Measurements from ENCODE around the gene SEMG1.

- no peak for TF ChIP-seq EGR1 (IDR thresholded peaks at IDR 0.05; ENCODE audit: low read depth in 2 of 2)
- TF ChIP-seq CTCF (IDR thresholded peaks at IDR 0.05; ENCODE audit: low read depth, low read length, missing input control): no peak
- TF ChIP-seq GABPA (IDR thresholded peaks at IDR 0.05 in 1 of 2, conservative IDR thresholded peaks at IDR 0.05 in 1 of 2): no peak
Measured at GRCh38 chr20:45257711-45258110, 50.9 kb downstream of the SEMG1 start.
